GM18505 (cell line): ENCODE data around the gene ZCCHC13.
A peak's percentile ranks its signal among the peaks of the same experiment; 100 is the strongest.
"Not testable (repeated sequence)": the region's sequence is repeated elsewhere in the genome, so short reads cannot be mapped to it uniquely, and the experiment has no call there.

Experiments used
- ATAC-seq: cut with Tn5 transposase; IDR thresholded peaks from one replicate; pipeline ENCODE4 v1.9.1; 2021; ENCODE audit not compliant: unreplicated experiment
- POLR2A ChIP-seq: IDR thresholded peaks from 4 replicates; pipeline ENCODE4 v1.6.1; 2011; ENCODE audit warnings: borderline replicate concordance; ENCODE audit not compliant: insufficient read depth, insufficient read length; ENCODE audit errors: extremely low read depth

ZCCHC13 gene

DNA sequence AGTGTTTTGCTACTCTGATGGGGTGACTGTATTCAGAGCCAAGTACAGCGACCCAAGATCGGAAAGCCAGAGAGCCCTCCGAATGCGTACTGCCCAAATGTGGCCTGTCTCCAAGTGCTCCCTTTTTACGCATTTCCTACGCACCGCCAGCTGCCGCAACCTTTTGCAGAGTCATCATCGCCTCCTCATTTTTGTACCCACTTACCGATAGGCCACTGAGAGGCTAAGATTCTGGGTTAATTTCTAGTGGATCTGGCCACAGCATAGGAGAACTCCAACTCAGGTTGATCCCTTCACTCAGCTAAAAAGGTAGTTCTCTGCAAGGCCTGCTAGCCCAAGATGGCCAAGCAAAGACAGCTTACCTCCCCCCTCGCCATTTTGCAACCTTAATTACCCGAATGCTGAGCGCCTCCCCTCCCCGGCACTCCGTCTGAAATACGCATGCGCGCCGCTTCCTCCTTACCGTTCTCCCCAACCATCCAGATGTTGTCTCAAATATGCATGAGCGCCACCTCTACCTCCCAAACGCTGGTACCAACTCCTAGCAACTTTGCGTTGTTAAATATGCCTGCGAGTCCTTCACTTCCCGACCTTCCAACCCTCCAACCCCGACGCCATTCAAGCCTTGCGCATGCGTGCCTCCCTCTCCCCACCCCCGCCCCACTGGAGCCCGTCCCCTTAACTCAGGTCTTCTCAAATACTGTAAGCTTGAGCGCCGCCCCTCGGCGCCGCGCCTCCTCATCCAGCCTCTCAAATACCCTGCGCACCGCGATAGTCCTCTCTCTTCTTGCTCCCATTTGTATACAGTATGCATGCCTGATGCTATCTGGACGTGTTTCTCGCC lies 11.8 kb upstream of the ZCCHC13 start:
- no peak for TF ChIP-seq POLR2A
- ATAC-seq, result peak; percentile 85

DNA sequence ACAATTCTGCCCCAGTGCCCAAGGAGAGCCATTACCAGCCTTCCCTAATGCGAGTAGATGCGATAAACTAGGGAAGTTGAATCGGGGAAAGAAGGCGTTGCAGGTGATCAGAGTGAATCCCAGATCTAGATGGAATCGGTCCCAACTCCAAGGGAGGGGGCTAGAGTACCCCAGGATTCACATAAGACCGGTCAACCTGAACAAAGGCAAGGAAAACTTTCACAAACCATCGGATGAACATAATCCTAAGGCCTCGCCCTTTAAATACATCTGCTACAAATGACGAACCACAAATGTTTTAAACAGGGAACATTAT lies 11.2 kb upstream of the ZCCHC13 start:
- no peak for TF ChIP-seq POLR2A
- no peak for ATAC-seq

DNA sequence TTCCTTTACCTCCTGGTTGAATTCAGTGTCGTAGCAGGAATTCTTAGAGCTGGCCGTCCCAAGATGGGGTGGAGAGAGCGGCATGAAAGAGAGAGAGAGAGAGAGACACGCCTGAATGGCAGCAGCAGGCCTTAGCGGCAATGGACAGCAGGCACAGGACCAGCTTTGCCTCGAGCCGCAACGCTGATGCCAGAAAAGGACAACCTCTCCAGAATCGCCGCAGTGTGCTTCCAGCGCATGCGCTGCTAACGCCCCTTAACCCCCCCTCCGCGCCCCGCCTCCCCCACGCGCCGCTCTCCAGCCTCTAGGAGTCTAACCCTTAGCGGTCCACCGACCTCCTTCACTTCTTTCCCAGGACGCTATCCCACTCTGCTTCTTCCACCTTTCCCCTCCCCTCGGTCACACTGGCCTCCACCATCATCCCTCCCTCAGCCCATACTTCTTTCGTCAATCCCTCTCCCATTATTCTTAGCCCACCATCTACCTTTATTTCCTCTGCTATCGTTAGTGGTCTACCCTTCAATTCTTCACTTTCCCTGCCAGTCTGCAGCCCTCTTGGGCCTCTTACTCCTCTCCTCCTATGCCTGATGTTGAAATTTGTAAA lies 10.5 kb upstream of the ZCCHC13 start:
- ATAC-seq, result peak; percentile 40

DNA sequence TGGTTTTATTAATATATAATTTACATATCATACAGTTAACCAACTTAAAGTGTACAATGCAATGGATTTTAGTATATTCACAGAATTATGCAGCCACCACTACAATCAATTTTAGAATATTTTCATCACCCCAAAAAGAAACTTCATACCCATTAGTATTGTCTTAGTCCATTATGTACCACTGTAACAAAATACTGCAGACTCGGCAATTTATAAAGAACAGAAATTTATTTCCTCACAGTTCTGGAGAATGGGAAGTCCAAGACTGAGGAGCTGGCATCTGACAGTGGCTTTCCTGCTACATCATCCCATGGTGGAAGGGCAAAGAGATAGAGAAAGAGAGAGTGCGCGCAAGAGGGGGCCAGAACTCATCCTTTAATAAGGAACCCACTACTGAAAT lies 8.9 kb upstream of the ZCCHC13 start:
- no peak for ATAC-seq
- TF ChIP-seq POLR2A, result no peak

More for the DNA sequence above, 10.5 kb upstream of the ZCCHC13 start:
- no peak for TF ChIP-seq POLR2A

DNA sequence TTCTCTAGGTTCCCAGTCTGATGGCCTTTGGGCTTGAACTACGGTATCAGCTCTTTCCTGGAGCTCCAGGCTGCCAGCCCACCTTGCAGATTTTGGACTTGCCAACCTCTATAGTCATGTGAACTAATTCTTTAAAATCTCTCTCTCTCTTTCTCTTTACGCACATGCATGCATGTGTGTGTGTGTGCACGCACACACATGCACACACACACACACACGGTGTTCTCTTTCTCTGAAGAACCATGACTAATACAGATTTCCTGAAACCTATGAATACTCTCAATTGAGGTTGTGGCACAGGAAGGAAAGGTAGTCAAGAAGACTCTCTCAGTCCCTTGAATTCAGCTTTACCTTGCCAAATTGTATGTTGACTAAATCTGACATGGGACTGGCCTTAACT lies 6.2 kb upstream of the ZCCHC13 start:
- no peak for ATAC-seq
- no peak for TF ChIP-seq POLR2A

DNA sequence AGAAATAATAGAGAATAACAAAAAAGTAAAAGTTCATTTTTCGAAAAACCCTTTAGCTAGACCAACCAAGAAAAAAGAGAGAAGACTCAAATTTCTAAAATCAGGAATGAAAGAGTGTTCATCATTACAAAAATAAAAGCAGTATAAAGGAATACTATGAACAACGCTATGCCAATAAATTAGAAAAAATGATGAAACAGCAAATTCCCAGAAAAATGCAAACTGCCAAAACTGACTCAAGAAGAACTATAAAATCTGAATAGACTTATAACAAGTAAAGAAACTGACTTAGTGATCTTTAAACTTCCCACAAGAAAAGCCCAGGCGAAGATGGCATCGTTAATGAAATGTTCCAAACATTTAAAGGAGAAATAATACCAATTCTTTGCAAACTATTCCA lies 3.1 kb upstream of the ZCCHC13 start:
- TF ChIP-seq POLR2A, result no peak
- ATAC-seq, result no peak

DNA sequence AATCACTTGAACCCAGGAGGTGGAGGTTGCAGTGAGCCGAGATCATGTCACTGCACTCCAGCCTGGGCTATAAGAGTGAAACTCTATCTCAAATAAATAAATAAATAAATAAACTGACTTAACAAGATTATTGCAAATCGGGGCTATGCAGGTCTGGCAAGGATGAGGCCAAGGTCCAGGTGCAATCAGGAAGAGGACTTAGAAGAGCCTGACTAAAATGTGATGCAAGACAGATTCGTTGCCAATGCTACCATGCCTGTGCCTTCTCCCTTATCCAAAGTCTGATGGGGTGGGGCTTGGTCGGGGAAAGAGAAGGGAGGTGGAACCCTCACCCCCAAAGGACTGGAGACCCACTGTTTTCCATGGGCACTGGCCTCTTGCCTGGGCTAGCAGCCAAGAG lies 14.7 kb downstream of the ZCCHC13 start:
- TF ChIP-seq POLR2A, result no peak
- ATAC-seq, result no peak

DNA sequence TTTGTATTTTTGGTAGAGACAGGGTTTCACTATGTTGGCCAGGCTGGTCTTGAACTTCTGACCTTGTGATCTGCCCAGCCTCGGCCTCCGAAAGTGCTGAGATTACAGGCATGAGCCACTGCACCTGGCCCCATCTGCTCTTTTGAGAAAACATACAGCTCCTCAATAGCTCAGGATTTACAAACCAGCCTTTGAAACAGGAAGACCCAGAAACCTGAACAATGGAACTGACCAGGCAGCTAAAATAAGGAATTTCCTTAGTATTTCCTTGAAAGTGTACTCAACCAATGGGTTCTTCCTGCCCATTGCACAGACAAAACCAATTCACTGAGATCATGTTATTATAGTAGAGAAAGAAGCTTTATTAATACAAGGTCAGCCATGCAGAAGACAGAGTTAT lies 15.3 kb downstream of the ZCCHC13 start:
- ATAC-seq, result not testable (repeated sequence)

DNA sequence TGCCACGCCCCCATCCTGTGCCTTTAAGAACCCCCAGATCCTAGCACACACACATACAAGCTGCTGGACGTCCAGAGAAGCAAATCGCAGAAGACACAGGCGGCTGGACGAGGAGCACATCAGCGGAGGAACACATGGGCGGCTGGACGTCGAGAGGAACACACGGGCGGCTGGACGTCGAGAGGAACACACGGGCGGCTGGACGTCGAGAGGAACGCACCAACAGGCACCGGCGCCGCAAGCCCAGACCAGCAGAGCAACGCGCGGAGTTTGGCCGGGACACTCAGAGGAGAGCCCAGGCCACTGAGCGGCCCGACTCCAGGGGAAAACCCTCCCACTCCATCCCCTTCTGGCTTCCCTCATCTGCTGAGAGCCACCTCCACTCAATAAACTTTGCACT lies 17.2 kb downstream of the ZCCHC13 start:
- no peak for ATAC-seq

DNA sequence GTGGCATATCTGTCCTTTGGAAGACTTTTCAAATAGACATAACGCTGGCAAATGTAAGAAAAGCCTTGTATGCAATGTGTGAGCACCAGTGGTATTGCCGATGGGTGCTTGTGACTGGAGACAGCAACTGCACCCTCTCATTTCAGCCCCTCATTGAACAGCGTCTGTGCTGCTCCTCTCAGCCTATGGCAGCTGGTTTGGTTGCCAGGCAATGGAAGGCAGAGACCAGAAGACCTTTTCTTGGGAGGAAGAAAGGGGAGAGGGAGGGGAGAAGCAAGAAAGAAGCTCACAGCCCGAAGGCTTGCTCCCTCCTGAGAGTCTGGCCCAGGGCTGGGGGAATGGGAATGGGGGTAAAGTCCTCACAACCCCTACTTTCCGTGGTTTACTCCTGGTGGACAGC lies 20.2 kb downstream of the ZCCHC13 start:
- no peak for ATAC-seq

More for the DNA sequence above, 17.2 kb downstream of the ZCCHC13 start:
- no peak for TF ChIP-seq POLR2A

DNA sequence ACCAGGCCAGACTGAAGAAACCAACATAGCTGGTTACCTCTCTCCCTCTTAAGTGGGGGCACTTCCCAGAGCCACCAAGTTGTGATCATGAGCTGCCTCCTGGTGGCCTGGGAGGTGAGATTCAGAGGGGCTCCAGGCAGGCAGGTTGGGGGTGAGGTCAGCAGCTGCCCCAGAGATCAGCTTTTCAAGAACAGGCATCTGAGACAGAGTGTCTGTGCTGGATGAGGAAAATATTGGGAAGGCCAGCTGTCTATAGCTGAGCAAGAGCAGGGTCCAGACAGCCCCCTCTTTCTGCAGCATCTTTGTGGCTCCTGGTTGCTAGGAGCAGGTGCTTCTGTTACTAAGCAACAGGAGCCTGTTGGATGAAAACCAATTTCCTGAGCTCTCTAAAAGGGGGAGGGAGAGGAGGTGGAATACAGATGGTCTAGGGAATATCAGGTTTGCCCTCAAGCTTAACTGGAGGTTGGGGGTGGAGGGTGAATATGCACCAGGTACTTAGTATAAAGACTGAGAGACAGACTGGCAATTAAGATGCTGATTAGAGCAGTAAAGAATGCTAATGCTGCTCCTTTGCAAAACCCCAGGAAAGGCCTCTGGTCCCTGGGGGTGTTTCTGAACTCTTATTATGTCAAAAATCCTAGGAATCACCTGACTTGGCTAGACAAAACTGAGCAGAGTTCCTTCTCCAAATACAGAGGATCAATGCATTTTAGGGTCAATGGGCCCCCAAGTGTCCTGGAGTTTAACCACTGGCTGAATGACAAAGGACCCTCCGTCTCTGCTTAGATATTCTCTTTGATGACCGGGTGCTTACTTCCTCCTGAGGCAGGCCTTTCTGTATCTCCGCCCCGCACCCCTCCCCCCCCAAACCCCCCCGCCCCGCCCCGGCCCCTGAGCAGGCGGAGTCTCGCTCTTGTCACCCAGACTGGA lies 21.4 kb downstream of the ZCCHC13 start:
- ATAC-seq, result no peak
- TF ChIP-seq POLR2A, result no peak

More for the DNA sequence above, 20.2 kb downstream of the ZCCHC13 start:
- no peak for TF ChIP-seq POLR2A

DNA sequence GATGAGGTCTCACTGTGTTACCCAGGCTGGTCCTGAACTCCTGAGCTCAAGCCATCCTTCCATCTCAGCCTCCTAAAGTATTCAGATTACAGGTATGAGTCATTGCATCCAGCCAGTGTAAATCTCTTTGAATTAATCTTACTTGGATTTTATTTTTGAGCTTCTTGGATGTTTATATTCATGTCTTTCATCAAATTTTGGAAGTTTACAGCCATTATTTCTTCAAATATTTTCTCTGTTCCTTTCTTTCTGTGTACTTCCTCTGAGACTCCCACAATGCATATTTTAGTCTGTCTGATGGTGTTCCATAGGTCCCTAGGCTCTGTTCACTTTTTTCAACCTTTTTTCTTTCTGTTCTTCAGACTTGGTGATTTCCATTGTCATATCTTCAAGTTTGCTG lies 34.9 kb downstream of the ZCCHC13 start:
- no peak for TF ChIP-seq POLR2A
- ATAC-seq, result no peak

DNA sequence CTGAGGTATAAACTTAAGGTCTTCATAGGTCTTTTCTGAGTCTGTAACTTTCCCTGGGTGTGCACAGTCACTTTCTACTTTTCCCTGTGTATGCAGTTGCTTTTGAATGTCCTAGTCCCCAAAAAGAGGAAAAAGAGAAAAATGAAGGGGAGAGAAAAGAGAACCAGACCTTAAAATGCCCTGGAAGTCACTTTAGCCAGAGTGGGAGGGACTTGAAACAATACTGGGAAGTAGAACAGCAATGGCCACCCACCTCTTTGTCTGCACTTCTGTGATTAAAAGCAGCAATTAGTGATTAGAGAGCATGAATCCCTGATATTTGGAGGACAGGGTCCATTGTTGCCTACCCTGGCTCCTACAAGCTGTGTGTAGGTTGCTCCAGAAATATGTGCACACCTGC lies 36.1 kb downstream of the ZCCHC13 start:
- ATAC-seq, result no peak
- no peak for TF ChIP-seq POLR2A

DNA sequence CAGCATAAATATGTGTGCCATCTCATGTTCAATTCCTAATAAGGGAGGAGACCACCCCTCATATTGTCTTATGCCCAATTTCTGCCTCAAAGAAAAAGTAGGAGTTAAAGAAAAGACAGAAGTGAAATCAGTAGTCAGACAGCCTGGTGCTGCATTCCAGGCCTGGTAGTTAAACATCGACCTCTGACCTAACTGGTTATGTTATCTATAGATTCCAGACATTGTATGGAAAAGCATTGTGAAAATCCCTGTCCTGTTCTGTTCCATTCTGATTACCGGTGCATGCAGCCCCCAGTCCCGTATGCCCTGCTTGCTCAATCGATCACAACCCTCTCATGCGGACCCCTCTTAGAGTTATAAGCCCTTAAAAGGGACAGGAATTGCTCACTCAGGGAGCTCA lies 38.2 kb downstream of the ZCCHC13 start:
- ATAC-seq, result not testable (repeated sequence)
